NCI-H187 treated with DMSO at 0.1 percent for 48 hours (cell line): Measurements from ENCODE around the gene RFPL3.
"Not testable (repeated sequence)": the region's sequence is repeated elsewhere in the genome, so short reads cannot be mapped to it uniquely, and the experiment has no call there.

Experiments used
- DNase-seq: peaks from one replicate; lab custom pipeline; 2025; lab: John Stamatoyannopoulos, UW

The RFPL3 gene

DNA sequence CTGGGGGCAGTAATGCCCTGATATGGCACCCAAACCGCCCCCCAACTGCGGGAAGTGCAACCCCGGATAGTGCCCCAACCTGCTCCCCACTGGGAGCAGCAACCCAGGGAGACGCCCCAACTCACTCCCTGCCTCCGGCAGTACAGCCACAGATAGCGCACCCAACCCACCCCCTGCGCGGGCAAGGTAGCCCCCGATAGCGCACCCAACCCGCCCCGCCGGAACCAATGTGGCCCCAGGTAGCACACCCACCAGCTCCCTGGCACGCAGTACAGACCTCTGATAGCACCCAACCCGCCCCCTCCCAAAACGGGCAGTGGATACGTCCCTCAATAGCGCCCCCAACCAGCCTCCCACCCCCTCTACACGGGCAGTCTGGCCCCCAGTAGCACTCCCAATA is 3.8 kb upstream of the RFPL3 start:
- no peak for DNase-seq

- DNase-seq = no peak
Measured at GRCh38 chr22:32354360-32355351, 3.0 kb upstream of the RFPL3 start.

DNA sequence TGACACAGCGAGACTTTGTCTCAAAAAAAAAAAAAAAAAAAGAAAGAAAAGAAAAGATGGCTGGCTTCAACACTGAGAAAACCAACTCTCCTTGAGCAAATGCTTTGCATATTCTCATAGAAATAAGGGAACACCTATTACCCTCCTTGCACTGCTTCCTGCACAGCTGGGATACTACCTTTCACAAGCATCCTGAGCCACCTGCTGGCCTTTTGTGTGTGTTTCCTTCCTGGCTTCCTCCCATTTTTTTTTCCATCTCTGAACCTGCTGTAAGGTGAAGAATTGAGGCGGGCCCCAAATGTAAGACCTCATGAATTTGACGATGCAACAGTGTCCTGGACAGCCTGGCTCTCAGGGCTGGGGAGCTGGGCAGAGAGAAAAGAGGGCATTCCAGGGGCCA is 1.9 kb upstream of the RFPL3 start:
- DNase-seq = no peak

DNA sequence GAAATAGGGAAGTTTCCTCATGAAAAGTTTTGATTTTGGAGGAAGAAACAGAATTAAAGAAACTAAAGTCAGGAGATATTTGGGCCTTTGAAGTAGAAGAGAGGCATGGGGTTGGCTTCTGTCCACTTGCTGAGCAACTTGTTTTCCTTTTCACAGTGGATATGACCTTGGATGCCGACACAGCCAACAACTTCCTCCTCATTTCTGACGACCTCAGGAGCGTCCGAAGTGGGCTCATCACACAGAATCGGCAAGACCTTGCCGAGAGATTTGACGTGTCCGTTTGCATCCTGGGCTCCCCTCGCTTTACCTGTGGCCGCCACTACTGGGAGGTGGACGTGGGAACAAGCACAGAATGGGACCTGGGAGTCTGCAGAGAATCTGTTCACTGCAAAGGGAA is 2.4 kb downstream of the RFPL3 start:
- not testable (repeated sequence) for DNase-seq

DNA sequence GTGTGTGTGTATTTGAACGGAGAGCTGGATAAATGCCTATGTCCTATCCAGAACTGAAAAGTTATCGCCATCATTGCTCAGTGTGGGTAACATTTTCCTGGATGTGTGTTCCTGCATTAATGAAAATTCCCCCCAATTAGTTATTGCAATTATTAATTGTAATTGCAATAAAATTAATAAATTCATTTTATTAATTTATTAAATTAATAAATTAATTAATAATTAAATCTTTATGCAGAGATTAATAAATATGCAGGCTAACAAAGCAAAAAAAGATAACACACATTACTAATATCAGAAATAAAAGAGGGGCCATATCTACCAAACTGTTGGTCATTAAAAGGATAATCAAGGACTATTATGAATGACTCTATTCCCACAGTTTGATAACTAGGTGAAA is 3.6 kb downstream of the RFPL3 start:
- no peak for DNase-seq

DNA sequence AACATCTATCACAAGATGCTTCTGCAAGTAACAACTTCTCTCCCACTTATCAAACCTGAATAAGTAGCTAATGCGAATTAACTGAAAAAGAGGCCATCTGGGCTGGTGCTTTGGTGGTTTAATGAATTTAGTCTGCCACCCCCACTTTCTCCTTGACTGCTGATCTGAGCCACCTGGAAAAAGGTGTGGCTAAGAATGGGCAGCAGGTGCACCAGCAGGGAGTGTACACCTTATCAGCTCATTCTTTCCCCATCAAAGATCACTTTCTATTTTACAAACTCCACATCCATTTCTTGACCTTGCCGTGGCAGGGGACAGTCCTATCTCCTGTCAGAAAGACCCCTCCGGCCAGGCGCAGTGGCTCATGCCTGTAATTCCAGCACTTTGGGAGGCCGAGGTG is 6.5 kb downstream of the RFPL3 start:
- no peak for DNase-seq

DNA sequence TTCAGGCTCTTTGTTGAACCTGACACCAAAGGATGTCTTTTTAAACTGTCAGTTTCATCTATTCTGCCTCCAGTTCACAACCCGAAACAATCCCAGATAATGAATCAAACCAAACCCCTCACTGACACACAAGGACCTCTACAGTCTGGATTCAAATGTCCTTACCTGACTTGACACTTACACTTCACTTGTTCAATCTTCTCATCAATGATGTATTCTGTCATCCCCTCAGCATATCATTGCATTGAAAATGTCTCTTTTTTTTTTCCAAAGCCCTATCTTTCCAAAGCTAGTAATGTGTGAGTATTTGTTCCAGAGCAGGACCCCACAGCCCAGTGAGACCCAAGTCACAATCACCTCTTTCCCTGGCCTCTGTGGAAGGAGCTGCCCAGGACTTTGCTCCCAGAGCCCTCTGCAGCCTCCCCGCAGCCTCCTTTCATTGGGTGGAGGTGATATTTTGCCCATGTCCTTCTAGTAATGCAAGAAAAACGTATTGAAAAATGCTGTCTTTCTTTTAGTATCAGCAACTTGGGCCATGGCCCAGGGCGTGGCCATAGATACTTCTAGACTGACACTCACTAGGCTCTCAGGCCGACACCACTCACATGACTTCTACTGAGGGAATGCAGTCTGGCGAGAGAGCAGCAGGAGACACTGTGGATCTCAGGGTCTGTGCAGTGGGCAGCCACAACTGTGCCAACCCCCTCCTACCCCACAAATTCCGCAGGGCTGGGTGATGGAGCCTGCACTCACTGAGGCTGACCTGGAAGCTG is 18.2 kb downstream of the RFPL3 start:
- no peak for DNase-seq

GRCh38 chr22:32376681-32377080 is 19.0 kb downstream of the RFPL3 start:
- DNase-seq = no peak

- DNase-seq = no peak
Measured at GRCh38 chr22:32378707-32379272, 21.1 kb downstream of the RFPL3 start.

DNA sequence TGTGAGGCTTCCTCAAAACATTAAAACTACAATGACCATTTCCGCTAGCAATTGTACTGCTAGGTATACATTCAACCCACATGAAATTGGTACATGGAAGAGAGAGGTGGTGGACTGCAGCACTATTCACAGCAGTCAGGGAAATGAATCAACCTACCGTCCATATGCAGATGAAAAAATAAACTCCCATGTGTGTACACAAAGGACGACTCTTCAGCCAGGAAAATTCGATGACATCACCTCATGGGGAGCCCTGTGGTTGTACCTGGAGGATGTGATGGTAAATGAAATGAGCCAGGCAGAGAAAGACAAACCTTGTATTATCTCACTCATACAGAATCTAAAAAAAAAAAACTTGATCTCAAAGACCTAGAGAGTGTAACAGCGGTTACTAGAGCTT is 23.3 kb downstream of the RFPL3 start:
- no peak for DNase-seq

DNA sequence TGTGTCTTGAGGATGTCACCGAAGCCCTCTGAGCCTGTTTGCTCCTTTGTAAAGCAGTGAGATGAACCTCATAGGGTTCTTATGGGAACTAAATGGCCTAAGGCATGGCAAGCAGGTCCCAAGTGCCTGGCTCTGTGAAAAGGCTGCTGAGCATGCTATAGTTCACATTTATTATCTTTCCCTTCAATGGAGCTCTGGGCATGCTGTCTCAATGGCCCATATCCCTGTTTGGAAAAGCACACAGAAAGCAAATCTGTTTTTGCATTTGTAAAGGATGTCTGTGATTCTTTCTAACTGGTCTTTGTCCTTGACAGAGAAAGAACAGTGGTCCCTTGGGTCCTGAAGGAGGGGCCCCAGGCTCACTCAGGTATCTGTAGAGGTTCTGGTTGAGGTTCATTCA is 28.0 kb downstream of the RFPL3 start:
- no peak for DNase-seq

DNA sequence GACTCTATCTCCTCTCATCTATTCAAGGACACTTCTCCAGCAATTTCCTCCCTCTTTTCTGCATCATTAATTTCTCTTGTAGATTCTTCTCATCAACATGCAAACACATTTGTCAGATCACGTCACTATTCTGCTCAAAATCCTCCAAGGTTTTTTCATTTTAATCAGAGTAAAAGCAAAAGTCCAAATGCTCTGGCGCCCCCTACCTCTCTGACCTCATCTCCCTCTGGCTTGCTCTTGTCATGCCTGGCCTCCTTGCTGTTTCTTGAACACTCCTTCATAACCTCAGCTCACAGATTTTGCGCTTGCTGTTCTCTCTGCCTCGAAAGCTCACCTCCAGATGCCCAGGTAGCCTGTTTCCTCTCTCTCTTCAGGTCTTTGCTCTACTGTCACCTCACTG is 32.0 kb downstream of the RFPL3 start:
- no peak for DNase-seq

GRCh38 chr22:32395107-32395506 is 37.4 kb downstream of the RFPL3 start:
- no peak for DNase-seq

GRCh38 chr22:32396255-32396654 is 38.6 kb downstream of the RFPL3 start:
- no peak for DNase-seq

DNA sequence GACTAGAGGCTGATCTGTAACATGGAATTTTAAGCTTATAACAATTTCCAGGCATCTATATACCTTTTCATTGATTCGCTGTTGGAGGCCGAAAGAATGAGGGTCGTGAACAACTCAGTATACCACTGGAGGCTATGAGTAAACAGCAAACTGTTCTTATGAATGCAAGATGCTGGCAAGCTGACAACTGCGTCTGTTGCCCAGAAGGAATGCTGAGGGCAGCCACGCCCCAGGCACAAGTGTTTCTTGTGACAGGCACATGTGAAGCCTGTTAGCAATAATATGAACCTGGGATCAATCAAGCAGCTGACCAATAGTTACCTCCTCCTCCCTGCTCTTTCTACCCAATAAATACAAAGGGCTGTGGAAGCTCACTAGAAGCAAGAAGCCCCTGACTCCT is 39.1 kb downstream of the RFPL3 start:
- DNase-seq = no peak

DNA sequence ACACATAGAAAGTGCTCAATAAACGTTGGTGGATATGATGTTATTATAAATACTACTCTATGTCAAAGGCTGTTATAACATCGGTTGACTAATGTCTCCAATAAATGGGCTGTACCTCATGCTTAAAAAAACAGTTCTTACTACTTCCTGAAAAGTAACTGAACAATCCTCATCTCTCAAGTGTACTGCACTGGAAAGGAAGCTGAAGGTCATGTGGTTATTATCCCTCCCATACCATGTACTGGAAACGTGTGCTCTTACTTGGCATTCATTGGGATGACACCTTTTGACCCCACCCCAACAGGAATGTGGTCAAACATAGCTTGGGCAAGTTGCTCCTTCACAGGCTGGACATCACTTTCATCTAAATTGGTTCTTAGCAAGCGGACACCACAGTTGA is 43.8 kb downstream of the RFPL3 start:
- DNase-seq = no peak

GRCh38 chr22:32404021-32404420 is 46.4 kb downstream of the RFPL3 start:
- no peak for DNase-seq

- no peak for DNase-seq
Measured at GRCh38 chr22:32407312-32407711, 49.6 kb downstream of the RFPL3 start.

DNA sequence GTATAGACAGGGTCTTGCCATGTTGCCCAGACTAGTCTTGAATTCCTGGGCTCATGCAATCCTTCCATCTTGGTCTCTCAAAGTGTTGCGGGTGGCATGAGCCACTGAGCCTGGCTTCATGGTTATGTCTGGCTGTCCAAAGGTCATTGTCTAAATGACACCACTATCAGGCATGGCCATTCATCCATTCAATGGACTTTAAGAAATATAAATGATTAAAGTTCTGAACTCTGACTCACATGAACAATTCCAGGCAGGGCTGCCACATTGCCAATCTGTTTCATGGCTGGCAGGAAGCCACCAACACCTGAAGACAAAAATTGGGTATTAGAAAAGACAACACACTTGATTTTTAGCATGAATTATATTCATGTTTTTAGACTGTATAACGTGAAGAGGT is 50.3 kb downstream of the RFPL3 start:
- DNase-seq = no peak

GRCh38 chr22:32409977-32410376 is 52.3 kb downstream of the RFPL3 start:
- DNase-seq = no peak

GRCh38 chr22:32410459-32410858 is 52.8 kb downstream of the RFPL3 start:
- no peak for DNase-seq
